Daoy (cell line): ENCODE data around the gene POLG. TPM values are rescaled to one million over a fixed set of nuclear protein-coding genes. Genes with fewer than 3 reads are reported as not detected.

Source experiments
- DNase-seq: peaks from one replicate; pipeline ENCODE4 v3.0.0-alpha.2; 2015; ENCODE audit warnings: low read depth
- total RNA-seq: library from RNA; depleted of rRNA; stranded (reverse); fragments of >200 nt; shearing (Covaris generic); gene quantifications from 2 replicates; pipeline ENCODE4 v1.2.3, GENCODE V29; 2014

The POLG gene
- total RNA-seq, 1 experiment from 2014 or later: 30.9 TPM

- no peak for DNase-seq
Observed at GRCh38 chr15:89326316-89326715, 8.3 kb downstream of the POLG start.

- DNase-seq: no peak
Observed at GRCh38 chr15:89325039-89325803, 9.4 kb downstream of the POLG start.

- no peak for DNase-seq
Observed at GRCh38 chr15:89323825-89324224, 10.8 kb downstream of the POLG start.

GRCh38 chr15:89322822-89323221 lies 11.8 kb downstream of the POLG start:
- no peak for DNase-seq

GRCh38 chr15:89321521-89322410 lies 12.9 kb downstream of the POLG start:
- no peak for DNase-seq

GRCh38 chr15:89320200-89320599 lies 14.4 kb downstream of the POLG start:
- no peak for DNase-seq

GRCh38 chr15:89319678-89320077 lies 14.9 kb downstream of the POLG start:
- DNase-seq: no peak

GRCh38 chr15:89317186-89317720 lies 17.4 kb downstream of the POLG start:
- DNase-seq: no peak

- no peak for DNase-seq
Observed at GRCh38 chr15:89316504-89316903, 18.1 kb downstream of the POLG start.

- DNase-seq: no peak
Observed at GRCh38 chr15:89315375-89315929, 19.2 kb downstream of the POLG start.

GRCh38 chr15:89309993-89310392 lies 24.6 kb downstream of the POLG start:
- DNase-seq: no peak

- no peak for DNase-seq
Observed at GRCh38 chr15:89308236-89308635, 26.4 kb downstream of the POLG start.

- peak; percentile 20 for DNase-seq
Observed at GRCh38 chr15:89307791-89308190, 26.8 kb downstream of the POLG start.

GRCh38 chr15:89307046-89307587 lies 27.5 kb downstream of the POLG start:
- no peak for DNase-seq

GRCh38 chr15:89305395-89305794 lies 29.2 kb downstream of the POLG start:
- DNase-seq: no peak

- DNase-seq: no peak
Observed at GRCh38 chr15:89303986-89304385, 30.6 kb downstream of the POLG start.

GRCh38 chr15:89301304-89302089 lies 33.1 kb downstream of the POLG start:
- DNase-seq: no peak

- peak; percentile 15 for DNase-seq
Observed at GRCh38 chr15:89299896-89300295, 34.7 kb downstream of the POLG start.

GRCh38 chr15:89293012-89293411 lies 41.6 kb downstream of the POLG start:
- DNase-seq: no peak

GRCh38 chr15:89291934-89292438 lies 42.6 kb downstream of the POLG start:
- no peak for DNase-seq

- DNase-seq: no peak
Observed at GRCh38 chr15:89283201-89283600, 51.4 kb downstream of the POLG start.
